Nephron (organoid): ENCODE results near the gene RBM47.

ENCODE experiments used
- H3K27ac Mint-ChIP-seq, 3 experiments: 2 replicates each; pipeline ENCODE4 v1.8.0; 2020; ENCODE audit warnings: mixed read lengths in 3 of 3, mild to moderate bottlenecking in 2 of 3, moderate library complexity in 1 of 3
- H3K27me3 Mint-ChIP-seq: 2 replicates; pipeline ENCODE4 v1.8.0; 2021; ENCODE audit warnings: low read depth, mild to moderate bottlenecking, moderate library complexity, mixed read lengths
- H3K36me3 Mint-ChIP-seq: 2 replicates; pipeline ENCODE4 v1.8.0; 2020; ENCODE audit warnings: low read depth, mixed read lengths
- H3K4me1 Mint-ChIP-seq: 2 replicates; pipeline ENCODE4 v1.8.0; 2020; ENCODE audit warnings: mixed read lengths
- H3K4me3 Mint-ChIP-seq, 3 experiments: 2 replicates each; pipeline ENCODE4 v1.8.0; 2020; ENCODE audit warnings: mild to moderate bottlenecking in 3 of 3, mixed read lengths in 3 of 3, moderate library complexity in 2 of 3
- H3K9me3 Mint-ChIP-seq: 2 replicates; pipeline ENCODE4 v1.8.0; 2020; ENCODE audit warnings: mixed read lengths
- TF ChIP-seq, protein P1 (sequence below), 3 experiments: fragments of 200-600 bp; sonication (generic); IDR thresholded peaks; one replicate each; pipeline ENCODE4 v1.5.0; 2021; ENCODE audit warnings: antibody characterized with exemption in 3 of 3; ENCODE audit not compliant: unreplicated experiment in 3 of 3

Gene RBM47

DNA sequence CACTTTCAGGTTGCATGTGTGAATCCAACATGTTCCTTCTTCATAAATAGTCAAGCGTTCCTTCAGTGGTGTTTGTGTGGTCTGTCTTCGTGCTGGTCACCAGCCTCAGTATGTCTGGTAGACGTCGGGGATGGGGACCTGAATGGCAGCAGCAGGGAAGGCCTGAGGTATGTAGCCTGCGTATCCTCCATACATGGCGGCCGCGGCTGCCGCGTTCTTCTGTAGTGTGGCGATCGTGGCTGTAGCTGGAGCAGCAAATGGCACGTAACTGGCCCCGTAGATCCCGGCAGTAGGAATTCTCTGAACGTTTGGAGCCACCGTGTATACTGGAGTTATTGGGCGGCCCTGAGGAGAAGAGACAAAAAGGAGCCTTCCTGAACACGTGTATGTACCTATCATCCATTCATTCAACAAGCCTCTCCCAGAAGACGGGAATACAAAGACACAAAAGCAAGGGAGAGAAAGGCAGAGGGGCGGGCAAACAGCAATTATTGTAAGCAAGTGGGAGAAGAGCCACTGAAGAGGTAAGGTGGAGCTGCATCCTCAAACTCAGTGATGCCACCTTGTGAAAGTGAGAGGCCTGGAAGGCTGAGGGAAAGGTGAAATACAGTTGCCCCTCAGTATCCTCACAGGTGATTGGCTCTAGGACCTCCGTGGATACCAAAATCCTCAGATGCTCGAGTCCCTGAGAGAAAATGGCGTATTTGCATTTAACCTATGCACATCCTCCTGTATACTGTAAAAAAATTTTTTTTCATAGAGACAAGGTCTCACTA is 203.7 kb downstream of the RBM47 start:
- no peaks in the 10 kb centered on the region for H3K9me3 Mint-ChIP-seq
- H3K4me3 Mint-ChIP-seq = no peak overlapping the region
- no peak overlapping the region for H3K27ac Mint-ChIP-seq
- H3K4me1 Mint-ChIP-seq = no peaks in the 10 kb centered on the region
- H3K36me3 Mint-ChIP-seq = peaks cover 44% of the 10 kb centered on the region
- TF ChIP-seq, protein P1, sequence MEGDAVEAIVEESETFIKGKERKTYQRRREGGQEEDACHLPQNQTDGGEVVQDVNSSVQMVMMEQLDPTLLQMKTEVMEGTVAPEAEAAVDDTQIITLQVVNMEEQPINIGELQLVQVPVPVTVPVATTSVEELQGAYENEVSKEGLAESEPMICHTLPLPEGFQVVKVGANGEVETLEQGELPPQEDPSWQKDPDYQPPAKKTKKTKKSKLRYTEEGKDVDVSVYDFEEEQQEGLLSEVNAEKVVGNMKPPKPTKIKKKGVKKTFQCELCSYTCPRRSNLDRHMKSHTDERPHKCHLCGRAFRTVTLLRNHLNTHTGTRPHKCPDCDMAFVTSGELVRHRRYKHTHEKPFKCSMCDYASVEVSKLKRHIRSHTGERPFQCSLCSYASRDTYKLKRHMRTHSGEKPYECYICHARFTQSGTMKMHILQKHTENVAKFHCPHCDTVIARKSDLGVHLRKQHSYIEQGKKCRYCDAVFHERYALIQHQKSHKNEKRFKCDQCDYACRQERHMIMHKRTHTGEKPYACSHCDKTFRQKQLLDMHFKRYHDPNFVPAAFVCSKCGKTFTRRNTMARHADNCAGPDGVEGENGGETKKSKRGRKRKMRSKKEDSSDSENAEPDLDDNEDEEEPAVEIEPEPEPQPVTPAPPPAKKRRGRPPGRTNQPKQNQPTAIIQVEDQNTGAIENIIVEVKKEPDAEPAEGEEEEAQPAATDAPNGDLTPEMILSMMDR (IDR thresholded peaks at IDR 0.05; ENCODE audit: unreplicated experiment in 3 of 3) = no peak
- H3K27me3 Mint-ChIP-seq = no peaks in the 10 kb centered on the region

- peaks cover 14% of the 10 kb centered on the region for H3K9me3 Mint-ChIP-seq
- H3K27me3 Mint-ChIP-seq = peaks cover 3% of the 10 kb centered on the region
- TF ChIP-seq, protein P1 (IDR thresholded peaks at IDR 0.05; ENCODE audit: unreplicated experiment in 3 of 3) = no peak
- H3K4me3 Mint-ChIP-seq = no peak overlapping the region
- peaks cover 1% of the 10 kb centered on the region for H3K4me1 Mint-ChIP-seq
- H3K36me3 Mint-ChIP-seq = peaks cover 48% of the 10 kb centered on the region
- H3K27ac Mint-ChIP-seq = no peak overlapping the region
Observed at GRCh38 chr4:40423735-40424134, 205.9 kb downstream of the RBM47 start.

DNA sequence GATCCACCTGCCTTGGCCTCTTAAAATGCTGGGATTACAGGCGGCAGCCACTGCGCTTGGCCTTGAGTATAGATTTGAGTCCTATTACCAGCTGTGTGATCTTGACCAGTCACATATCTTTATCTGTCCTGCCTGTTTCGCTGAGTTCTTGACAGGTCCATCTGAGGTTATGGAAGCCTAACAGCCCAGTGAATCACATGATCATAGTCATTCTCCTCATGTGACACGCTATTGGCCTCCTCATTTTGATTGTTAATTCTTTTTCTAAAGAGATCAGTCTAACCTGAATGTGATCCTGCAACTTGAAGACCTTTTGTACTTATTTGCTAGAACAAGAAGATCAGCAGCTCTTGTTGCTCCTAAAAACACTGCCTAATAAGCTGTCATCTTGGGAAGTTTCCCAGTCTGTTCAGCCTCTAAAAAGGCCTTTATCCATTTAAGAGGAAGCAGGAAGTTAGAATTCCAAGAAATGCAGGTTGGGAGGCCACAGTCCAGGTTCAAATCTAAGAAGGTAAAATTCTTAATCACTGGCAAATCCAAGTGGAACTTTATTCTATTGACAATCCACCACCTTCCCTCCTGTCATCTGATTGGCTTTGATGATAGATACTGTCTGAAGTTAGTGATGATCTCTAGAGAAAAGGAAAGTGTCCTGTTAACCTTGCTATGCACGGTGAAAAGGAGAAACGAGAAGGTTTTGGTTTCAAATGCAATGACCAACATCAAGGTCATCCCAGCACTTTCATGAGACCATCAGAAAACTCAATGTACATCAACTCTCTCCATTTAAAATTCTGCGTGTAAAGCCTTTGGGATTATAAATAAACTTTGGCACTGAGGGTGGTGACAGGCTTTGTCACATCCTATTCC is 207.6 kb downstream of the RBM47 start:
- Mint-ChIP-seq H3K4me3 (no peak overlapping the region), H3K9me3 (peaks cover 19% of the 10 kb centered on the region), H3K27me3 (peaks cover 3% of the 10 kb centered on the region), H3K4me1 (peaks cover 5% of the 10 kb centered on the region), H3K36me3 (peaks cover 52% of the 10 kb centered on the region), H3K27ac (no peak overlapping the region)
- TF ChIP-seq, protein P1 (IDR thresholded peaks at IDR 0.05; ENCODE audit: unreplicated experiment in 3 of 3) = no peak

- peaks cover 5% of the 10 kb centered on the region for H3K4me1 Mint-ChIP-seq
- peaks cover 19% of the 10 kb centered on the region for H3K9me3 Mint-ChIP-seq
- H3K27ac Mint-ChIP-seq = peak overlapping the region in 1 of 3 experiments; percentile 92
- H3K36me3 Mint-ChIP-seq = peaks cover 39% of the 10 kb centered on the region
- TF ChIP-seq, protein P1 (IDR thresholded peaks at IDR 0.05; ENCODE audit: unreplicated experiment in 3 of 3) = no peak
- peaks cover 4% of the 10 kb centered on the region for H3K27me3 Mint-ChIP-seq
- no peak overlapping the region for H3K4me3 Mint-ChIP-seq
Observed at GRCh38 chr4:40419231-40419912, 210.3 kb downstream of the RBM47 start.

- TF ChIP-seq, protein P1 (IDR thresholded peaks at IDR 0.05; ENCODE audit: unreplicated experiment in 3 of 3) = no peak
- Mint-ChIP-seq H3K36me3 (peaks cover 36% of the 10 kb centered on the region), H3K4me1 (peaks cover 5% of the 10 kb centered on the region), H3K4me3 (no peak overlapping the region), H3K27ac (peak overlapping the region; percentile 81 to 92 (median 84)), H3K9me3 (peaks cover 19% of the 10 kb centered on the region), H3K27me3 (peaks cover 8% of the 10 kb centered on the region)
Observed at GRCh38 chr4:40418430-40419230, 211.0 kb downstream of the RBM47 start.
